ENCODE measurements around the gene FBXO45.
"Not testable (repeated sequence)": the region's sequence is repeated elsewhere in the genome, so short reads cannot be mapped to it uniquely, and the experiment has no call there.

FBXO45 gene, protein sequence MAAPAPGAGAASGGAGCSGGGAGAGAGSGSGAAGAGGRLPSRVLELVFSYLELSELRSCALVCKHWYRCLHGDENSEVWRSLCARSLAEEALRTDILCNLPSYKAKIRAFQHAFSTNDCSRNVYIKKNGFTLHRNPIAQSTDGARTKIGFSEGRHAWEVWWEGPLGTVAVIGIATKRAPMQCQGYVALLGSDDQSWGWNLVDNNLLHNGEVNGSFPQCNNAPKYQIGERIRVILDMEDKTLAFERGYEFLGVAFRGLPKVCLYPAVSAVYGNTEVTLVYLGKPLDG

DNA sequence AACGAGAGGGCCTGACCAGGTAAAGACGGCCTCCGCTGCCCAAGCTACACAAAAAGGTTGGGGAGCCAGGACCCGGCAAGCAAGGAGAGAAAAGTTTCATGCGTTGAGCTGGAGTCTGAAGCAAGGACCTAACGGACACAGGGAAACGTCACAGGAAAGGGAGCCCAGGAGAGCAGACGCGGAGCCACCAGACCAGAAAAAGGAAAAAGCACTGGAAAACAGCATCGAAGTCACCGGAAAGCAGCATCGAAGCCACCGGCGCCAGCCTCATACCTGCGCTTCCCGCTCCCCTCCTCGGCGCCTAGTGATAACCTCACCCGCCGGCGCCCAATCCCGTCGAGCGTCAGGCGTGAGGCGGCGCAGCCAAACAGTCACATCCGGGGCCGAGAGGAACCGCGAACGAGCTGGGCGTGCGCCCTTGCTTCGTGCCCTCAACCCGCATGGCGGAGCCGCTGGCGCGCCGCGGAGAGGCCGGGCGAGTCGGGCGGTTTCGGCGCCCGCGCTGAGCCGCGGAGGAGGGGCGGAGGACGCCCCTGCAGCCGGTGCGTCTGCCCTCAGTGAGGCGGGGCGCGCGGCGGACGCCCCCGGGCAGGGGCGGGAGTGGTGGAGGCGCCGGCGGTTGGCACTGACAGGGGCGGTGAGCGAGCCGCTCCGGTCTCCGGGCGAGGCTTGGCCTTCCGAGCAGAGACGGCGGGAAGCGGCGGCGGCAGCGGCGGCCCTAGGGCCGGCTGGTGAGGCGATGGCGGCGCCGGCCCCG is at the start of gene FBXO45, which contains the start of gene WDR53:
TSS of gene FBXO45 (plus strand) at position 415 of the 757 bp plus-strand sequence. CDS start at position 740, 325 bp downstream.
TSS of gene WDR53 (minus strand) at position 309 of the 757 bp plus-strand sequence. CDS start 7,079 bp downstream, outside the sequence.
- peak; percentile 96 for DNase-seq
- peak within 1 kb of the TSS; percentile 98 for H3K27ac Mint-ChIP-seq
- peaks cover 50% of the 10 kb centered on the region for H3K4me1 Mint-ChIP-seq (ENCODE audit: low read depth)
- no peaks in the 10 kb centered on the region for H3K9me3 Mint-ChIP-seq
- peaks cover 57% of the 10 kb centered on the region for H3K36me3 Mint-ChIP-seq (ENCODE audit: low read depth)
- H3K27me3 Mint-ChIP-seq, result no peaks in the 10 kb centered on the region
- peak within 1 kb of the TSS; percentile 98 for H3K4me3 Mint-ChIP-seq

DNA sequence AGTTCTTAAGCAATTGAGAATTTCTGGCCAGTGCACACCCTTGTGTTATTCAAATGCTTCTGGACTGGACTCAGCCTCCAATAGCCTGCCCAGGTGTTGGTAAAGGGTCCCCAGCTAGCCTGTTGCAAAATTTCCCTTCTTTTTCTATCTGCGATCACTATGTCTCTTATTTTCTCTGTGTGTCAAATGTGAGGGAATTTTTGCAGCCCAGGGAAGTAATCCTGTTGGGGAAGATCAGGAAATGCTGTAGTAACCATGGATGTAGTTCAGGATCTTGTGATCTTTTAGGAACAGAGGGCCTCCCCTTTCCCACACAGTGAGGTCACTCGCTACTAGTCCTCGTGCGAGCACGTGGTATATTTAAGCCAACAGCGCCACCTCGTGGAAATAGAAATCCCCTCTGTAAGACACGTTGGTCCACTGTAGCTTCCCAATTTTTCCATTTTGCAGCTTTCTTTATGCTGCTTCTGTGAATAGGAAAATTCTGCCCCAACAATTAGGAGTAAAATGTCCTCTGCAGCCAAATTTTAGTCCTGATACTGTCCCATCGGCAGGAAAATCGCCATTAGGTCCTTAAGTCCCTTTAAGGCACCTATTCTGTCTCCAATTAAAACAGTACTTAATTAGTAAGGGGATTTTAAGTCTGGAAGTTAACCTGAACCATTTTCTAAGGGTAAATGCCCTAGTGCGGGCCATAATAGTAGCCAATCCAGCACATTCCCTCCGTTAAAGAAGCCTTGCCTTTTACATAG is 49.3 kb upstream of the FBXO45 start:
- H3K27me3 Mint-ChIP-seq, result no peaks in the 10 kb centered on the region
- H3K36me3 Mint-ChIP-seq (ENCODE audit: low read depth), result peaks cover 11% of the 10 kb centered on the region
- no peaks in the 10 kb centered on the region for H3K4me1 Mint-ChIP-seq (ENCODE audit: low read depth)
- H3K27ac Mint-ChIP-seq, result no peak overlapping the region
- H3K4me3 Mint-ChIP-seq, result no peak overlapping the region
- DNase-seq, result peak; percentile 50
- peaks cover 34% of the 10 kb centered on the region for H3K9me3 Mint-ChIP-seq

DNA sequence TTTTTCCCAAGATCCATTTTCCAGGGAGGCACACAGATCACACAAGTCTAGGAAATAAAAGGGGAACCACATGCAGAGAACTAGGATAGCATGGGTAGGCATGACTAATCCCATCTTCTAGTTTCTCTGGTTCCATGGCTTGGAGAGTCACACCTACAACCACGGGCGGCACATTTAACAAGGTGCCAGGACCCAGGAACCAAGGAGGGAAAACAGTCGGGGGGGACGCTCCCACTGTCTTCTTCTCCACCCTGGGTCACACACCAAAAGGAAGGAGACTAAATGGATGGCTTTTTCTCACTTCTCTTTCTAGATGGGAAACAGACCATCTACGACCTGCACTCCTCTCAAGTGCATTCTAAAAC is 48.8 kb upstream of the FBXO45 start:
- H3K27me3 Mint-ChIP-seq, result no peaks in the 10 kb centered on the region
- peaks cover 34% of the 10 kb centered on the region for H3K9me3 Mint-ChIP-seq
- no peak overlapping the region for H3K4me3 Mint-ChIP-seq
- H3K27ac Mint-ChIP-seq, result no peak overlapping the region
- peaks cover 11% of the 10 kb centered on the region for H3K36me3 Mint-ChIP-seq (ENCODE audit: low read depth)
- H3K4me1 Mint-ChIP-seq (ENCODE audit: low read depth), result no peaks in the 10 kb centered on the region
- DNase-seq, result peak; percentile 43

DNA sequence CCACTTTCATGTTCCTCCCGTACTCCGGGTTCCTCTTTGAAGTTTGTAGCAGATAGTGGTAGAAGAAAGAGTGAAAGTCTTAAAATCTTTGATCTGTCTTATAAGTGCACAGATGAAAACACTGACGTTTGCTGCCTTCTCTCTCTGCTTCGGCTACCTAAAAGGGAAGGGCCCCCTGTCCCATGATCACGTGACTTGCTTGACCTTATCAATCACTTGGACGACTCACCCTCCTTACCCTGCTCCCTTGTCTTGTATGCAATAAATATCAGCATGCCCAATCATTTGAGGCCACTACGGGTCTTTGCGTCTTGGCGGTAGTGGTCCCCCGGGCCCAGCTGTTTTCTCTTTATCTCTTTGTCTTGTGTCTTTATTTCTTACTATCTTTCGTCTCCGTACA is 47.2 kb upstream of the FBXO45 start:
- H3K4me3 Mint-ChIP-seq; H3K27ac Mint-ChIP-seq; DNase-seq; H3K27me3 Mint-ChIP-seq; H3K4me1 Mint-ChIP-seq (ENCODE audit: low read depth): not testable (repeated sequence)
- Mint-ChIP-seq H3K9me3 (peaks cover 34% of the 10 kb centered on the region), H3K36me3 (ENCODE audit: low read depth) (peaks cover 11% of the 10 kb centered on the region)

DNA sequence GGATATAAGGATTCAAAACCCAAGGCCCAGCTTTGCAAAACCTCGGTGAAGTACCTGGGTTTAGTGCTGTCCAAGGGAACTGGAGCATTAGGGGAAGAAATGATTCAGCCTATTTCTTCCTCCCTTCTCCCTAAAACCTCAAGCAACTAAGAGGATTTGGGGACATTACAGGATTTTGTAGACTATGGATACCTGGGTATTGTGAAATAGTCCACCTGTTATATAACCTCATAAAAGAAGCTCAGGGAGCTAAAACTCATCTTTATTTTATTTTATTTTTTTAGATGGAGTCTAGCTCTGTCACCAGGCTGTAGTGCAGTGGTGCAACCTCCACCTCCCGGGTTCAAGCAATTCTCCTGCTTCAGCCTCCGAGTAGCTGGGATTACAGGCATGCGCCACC is 44.6 kb upstream of the FBXO45 start:
- no peak for DNase-seq
- H3K27me3 Mint-ChIP-seq, result peaks cover 3% of the 10 kb centered on the region
- peaks cover 10% of the 10 kb centered on the region for H3K4me1 Mint-ChIP-seq (ENCODE audit: low read depth)
- H3K4me3 Mint-ChIP-seq, result no peak overlapping the region
- H3K36me3 Mint-ChIP-seq (ENCODE audit: low read depth), result peaks cover 11% of the 10 kb centered on the region
- peaks cover 29% of the 10 kb centered on the region for H3K9me3 Mint-ChIP-seq
- no peak overlapping the region for H3K27ac Mint-ChIP-seq

DNA sequence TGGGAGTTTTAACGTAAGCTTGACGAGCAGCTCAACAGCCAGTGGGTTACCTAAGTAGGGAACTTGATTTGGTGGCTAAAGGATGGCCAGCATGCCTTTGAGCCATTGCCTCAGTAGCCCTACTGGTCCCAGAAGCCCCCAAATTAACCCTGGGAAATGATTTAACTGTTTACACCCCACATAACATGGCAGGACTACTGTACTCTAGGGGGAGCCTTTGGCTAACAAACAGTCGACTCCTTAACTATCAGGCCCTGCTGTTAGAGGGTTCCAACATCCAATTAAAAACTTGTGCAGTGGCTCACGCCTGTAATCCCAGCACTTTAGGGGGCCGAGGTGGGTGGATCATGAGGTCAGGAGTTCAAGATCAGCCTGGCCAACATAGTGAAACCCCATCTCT is 43.9 kb upstream of the FBXO45 start:
- Mint-ChIP-seq H3K4me1 (ENCODE audit: low read depth) (peaks cover 15% of the 10 kb centered on the region), H3K4me3 (no peak overlapping the region), H3K9me3 (peaks cover 22% of the 10 kb centered on the region), H3K27ac (no peak overlapping the region), H3K27me3 (peaks cover 3% of the 10 kb centered on the region), H3K36me3 (ENCODE audit: low read depth) (peaks cover 8% of the 10 kb centered on the region)
- DNase-seq, result no peak

DNA sequence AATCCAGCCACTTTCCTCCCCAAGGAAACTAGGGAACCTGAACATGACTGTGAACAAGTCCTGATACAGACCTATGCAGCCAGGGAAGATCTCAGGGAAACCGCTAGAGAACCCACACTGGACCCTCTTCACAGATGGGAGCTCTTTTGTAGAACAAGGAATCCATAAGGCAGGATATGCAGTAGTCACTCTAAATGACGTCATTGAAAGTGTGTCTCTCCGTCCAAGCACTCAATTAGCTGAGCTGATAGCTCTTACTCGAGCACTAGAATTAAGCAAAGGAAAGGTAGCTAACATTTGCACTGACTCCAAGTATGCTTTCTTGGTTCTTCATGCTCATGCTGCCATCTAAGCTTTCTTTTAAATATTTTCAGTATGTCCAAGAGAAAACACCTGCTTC is 43.3 kb upstream of the FBXO45 start:
- H3K9me3 Mint-ChIP-seq, result peaks cover 16% of the 10 kb centered on the region
- no peak overlapping the region for H3K4me3 Mint-ChIP-seq
- no peak for DNase-seq
- H3K27me3 Mint-ChIP-seq, result peaks cover 3% of the 10 kb centered on the region
- H3K27ac Mint-ChIP-seq, result no peak overlapping the region
- H3K36me3 Mint-ChIP-seq (ENCODE audit: low read depth), result peaks cover 5% of the 10 kb centered on the region
- H3K4me1 Mint-ChIP-seq (ENCODE audit: low read depth), result peaks cover 15% of the 10 kb centered on the region

DNA sequence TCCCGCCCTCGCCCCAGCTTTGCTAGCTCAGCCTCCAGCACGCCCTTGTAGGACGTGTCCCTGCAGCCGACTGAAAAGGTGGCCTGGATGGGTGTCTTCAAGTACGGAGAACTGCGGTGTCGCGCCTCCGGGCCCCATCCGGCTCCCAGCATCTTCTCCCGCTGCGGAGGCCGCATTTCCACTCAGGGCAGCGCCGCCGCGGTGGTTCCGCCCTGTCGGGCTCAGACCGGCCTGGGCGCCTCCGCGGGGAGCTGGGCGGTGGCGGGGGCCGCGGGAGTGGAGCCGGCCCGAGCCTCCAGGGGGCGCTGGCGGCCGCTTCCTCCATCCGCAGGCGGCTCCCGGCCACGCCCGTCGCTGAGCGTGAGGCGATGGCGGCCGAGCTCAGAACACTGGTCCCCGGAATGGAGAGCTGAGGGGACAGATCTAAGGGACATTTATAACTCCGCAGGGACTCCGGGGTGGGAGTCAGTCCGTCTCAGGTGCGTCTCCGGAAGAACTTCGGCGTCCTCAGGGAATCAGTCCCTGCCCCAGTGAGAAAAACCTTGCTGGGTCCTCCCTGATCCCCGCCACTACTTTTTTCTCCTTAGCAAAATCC is 39.7 kb upstream of the FBXO45 start:
- H3K4me1 Mint-ChIP-seq (ENCODE audit: low read depth), result peaks cover 17% of the 10 kb centered on the region
- H3K27ac Mint-ChIP-seq, result no peak overlapping the region
- DNase-seq, result peak; percentile 95
- peaks cover 8% of the 10 kb centered on the region for H3K27me3 Mint-ChIP-seq
- H3K4me3 Mint-ChIP-seq, result peak overlapping the region; percentile 70
- peaks cover 4% of the 10 kb centered on the region for H3K9me3 Mint-ChIP-seq
- no peaks in the 10 kb centered on the region for H3K36me3 Mint-ChIP-seq (ENCODE audit: low read depth)

DNA sequence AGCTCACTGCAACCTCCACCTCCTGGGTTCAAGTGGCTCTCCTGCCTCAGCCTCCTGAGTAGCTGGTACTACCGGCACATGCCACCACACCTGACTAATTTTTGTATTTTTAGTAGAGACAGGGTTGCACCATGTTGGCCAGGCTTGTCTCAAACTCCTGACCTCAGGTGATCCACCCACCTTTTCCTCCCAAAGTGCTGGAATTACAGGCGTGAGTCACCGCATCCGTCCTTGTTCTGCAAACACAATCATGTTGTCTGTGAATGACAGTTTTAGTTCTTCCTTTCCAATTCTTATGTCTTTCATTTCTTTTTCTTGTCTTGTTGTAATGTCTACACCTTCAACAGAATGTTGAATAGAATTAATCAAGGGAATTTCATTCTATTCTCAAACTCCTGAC is 37.0 kb upstream of the FBXO45 start:
- no peak for DNase-seq
- Mint-ChIP-seq H3K36me3 (ENCODE audit: low read depth) (no peaks in the 10 kb centered on the region), H3K27ac (no peak overlapping the region)

DNA sequence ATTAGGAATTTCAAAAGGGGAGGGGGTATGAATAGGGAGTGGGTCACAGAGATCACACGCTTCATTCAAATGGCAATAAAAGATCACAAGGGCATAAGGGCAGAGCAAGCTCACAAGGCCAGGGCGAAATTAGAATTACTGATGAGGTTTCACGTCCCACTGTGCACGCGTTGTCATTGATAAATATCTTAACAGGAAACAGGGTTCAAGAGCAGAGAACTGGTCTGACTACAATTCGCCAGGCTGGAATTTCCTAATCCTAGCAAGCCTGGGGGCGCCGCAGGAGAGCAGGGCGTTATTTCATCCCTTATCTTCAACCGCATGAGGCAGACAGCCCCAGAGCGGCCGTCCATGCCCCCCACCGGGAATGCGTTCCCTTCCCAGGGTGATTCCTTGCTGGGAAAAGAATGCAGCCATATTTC is 35.2 kb upstream of the FBXO45 start:
- H3K27me3 Mint-ChIP-seq, result peaks cover 5% of the 10 kb centered on the region
- H3K4me3 Mint-ChIP-seq, result no peak overlapping the region
- H3K9me3 Mint-ChIP-seq, result peaks cover 4% of the 10 kb centered on the region
- H3K27ac Mint-ChIP-seq, result no peak overlapping the region
- DNase-seq, result no peak
- H3K4me1 Mint-ChIP-seq (ENCODE audit: low read depth), result peaks cover 11% of the 10 kb centered on the region
- no peaks in the 10 kb centered on the region for H3K36me3 Mint-ChIP-seq (ENCODE audit: low read depth)

More for the DNA sequence above, 37.0 kb upstream of the FBXO45 start:
- H3K9me3 Mint-ChIP-seq, result peaks cover 4% of the 10 kb centered on the region
- H3K4me3 Mint-ChIP-seq, result no peak overlapping the region
- peaks cover 17% of the 10 kb centered on the region for H3K4me1 Mint-ChIP-seq (ENCODE audit: low read depth)
- H3K27me3 Mint-ChIP-seq, result peaks cover 5% of the 10 kb centered on the region

DNA sequence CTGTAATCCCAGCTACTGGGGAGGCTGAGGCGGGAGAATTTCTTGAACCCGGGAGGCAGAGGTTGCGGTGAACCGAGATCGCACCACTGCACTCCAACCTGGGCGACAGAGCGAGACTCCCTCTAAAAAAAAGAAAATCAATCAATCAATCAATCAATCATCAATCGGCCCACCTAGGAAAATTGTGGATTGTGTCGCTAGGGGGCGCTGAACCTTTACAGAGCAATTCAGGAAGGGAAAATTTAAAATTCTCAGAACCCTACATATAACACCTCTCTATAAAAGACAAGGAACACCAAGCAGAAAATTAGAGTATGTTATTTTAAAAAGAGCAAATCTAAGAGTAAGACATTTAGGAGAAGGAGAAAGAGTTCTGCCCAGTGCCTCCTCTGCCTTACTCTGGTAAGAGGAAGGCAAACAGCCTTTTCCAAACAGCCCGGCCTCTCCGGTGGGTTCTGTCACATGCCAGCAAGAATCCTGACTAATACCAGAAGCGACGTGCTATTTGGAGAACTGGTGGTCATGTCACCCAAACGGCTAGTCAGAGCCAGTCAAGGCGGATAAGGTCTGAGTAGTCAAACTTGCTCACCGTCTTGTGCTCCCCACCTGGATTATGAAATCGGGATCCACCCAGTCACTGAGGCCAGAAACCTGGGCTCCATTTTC is 31.0 kb upstream of the FBXO45 start:
- Mint-ChIP-seq H3K9me3 (no peaks in the 10 kb centered on the region), H3K27me3 (no peaks in the 10 kb centered on the region), H3K4me3 (no peak overlapping the region), H3K4me1 (ENCODE audit: low read depth) (peaks cover 1% of the 10 kb centered on the region), H3K27ac (no peak overlapping the region), H3K36me3 (ENCODE audit: low read depth) (no peaks in the 10 kb centered on the region)
- DNase-seq, result peak; percentile 67

DNA sequence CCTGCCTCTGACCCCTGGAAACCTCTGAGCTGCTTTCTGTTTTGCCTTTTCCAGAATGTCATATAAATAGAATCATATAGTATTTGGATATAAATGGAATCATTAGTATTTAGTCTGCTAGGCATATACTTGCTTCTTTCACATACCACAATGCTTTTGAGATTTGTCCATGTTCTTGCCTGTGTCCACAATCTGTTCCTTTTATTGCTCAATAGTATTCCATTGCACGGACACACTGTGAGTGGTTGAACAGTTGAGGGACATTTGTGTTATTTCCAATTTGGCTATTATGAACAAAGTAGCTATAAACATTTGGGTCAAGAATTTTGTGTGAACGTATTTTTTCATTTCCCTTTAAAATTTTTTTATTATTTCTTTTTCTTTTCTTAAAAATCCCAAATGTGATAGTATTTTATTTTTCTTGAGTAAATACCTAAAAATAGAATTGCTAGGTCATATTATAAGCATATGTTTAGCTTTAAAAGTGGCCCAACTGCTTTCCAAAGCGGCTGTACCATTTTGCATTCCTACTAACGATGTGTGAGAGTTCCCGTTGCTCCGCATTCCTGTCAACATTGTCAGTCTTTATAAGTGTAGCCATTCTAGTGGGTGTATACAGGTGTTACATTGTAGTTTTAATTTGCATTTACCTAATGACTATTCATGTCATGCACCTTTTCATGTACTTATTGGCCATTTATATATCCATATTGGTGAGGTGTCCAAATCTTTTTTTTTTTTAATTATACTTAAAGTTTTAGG is 26.6 kb upstream of the FBXO45 start:
- H3K4me1 Mint-ChIP-seq (ENCODE audit: low read depth), result peaks cover 1% of the 10 kb centered on the region

DNA sequence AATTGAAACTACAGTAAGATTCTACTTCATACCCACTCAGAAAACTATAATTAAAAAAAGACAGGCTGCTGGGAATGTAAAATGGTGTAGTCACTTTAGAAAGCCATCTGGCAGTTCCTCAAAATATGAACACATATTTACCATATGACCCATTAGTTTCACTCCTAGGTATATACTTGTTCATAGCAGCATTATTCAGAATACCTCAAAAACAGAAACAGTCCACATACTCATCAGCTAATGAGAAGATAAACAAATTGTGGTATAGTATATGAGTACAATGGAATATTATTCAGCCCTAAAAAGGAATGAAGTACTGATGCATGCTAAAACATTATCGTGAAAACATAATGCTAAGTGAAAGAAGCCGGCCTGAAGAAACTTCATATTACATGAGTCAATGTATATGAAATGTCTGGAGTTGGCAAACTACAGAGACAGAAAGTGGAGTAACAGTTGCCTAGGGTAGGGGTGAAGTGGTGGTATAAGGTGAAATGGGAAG is 23.9 kb upstream of the FBXO45 start:
- no peak overlapping the region for H3K4me3 Mint-ChIP-seq
- no peak overlapping the region for H3K27ac Mint-ChIP-seq
- peaks cover 5% of the 10 kb centered on the region for H3K9me3 Mint-ChIP-seq
- no peaks in the 10 kb centered on the region for H3K27me3 Mint-ChIP-seq
- no peaks in the 10 kb centered on the region for H3K4me1 Mint-ChIP-seq (ENCODE audit: low read depth)
- no peak for DNase-seq
- H3K36me3 Mint-ChIP-seq (ENCODE audit: low read depth), result no peaks in the 10 kb centered on the region

More for the DNA sequence above, 26.6 kb upstream of the FBXO45 start:
- H3K4me3 Mint-ChIP-seq, result no peak overlapping the region
- no peak overlapping the region for H3K27ac Mint-ChIP-seq
- DNase-seq, result no peak
- H3K27me3 Mint-ChIP-seq, result no peaks in the 10 kb centered on the region
- H3K36me3 Mint-ChIP-seq (ENCODE audit: low read depth), result no peaks in the 10 kb centered on the region
- H3K9me3 Mint-ChIP-seq, result no peaks in the 10 kb centered on the region

Measured in activated T-cell treated with anti-CD3 and anti-CD28 coated beads, Interleukin-2, amount 50 U/mL, for 24 hours (primary cell).